Measurements from ENCODE around the gene ELMO1. TPM values are rescaled to one million over a fixed set of nuclear protein-coding genes. Genes with fewer than 3 reads are reported as not detected.

Gene ELMO1
- total RNA-seq, 6 donors from 2014 or later = 51.4 to 204 (median 73.7) TPM

DNA sequence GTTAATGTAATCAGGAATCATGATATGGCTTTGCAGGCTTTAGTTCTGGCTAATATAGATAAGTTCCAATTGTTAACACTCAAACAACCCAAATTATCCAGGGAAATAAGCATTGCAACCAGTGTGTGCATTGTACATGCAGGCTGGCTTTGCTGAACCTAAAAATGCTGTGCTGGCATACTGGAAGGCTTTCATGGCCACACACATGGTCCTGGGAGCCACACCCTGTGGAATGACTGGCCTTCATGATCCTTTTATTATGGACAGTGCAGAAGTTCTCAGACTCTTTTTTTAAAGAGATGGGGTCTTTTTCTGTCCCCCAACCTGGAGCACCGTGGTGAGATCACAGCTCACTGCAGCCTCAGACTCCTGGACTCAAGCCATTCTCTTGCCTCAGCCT is 5.0 kb downstream of the ELMO1 start:
- TF ChIP-seq POLR2AphosphoS5 (IDR thresholded peaks at IDR 0.05) = no peak
- no peak for TF ChIP-seq POLR2A (IDR thresholded peaks at IDR 0.05)
- TF ChIP-seq, protein P1, sequence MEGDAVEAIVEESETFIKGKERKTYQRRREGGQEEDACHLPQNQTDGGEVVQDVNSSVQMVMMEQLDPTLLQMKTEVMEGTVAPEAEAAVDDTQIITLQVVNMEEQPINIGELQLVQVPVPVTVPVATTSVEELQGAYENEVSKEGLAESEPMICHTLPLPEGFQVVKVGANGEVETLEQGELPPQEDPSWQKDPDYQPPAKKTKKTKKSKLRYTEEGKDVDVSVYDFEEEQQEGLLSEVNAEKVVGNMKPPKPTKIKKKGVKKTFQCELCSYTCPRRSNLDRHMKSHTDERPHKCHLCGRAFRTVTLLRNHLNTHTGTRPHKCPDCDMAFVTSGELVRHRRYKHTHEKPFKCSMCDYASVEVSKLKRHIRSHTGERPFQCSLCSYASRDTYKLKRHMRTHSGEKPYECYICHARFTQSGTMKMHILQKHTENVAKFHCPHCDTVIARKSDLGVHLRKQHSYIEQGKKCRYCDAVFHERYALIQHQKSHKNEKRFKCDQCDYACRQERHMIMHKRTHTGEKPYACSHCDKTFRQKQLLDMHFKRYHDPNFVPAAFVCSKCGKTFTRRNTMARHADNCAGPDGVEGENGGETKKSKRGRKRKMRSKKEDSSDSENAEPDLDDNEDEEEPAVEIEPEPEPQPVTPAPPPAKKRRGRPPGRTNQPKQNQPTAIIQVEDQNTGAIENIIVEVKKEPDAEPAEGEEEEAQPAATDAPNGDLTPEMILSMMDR (IDR thresholded peaks at IDR 0.05) = no peak
- TF ChIP-seq EP300 (IDR thresholded peaks at IDR 0.05) = no peak
- H3K4me1 ChIP-seq = peaks cover 40 to 65% (median 41%) of the 10 kb centered on the region in 4 donors
- no peaks in the 10 kb centered on the region for H3K27me3 ChIP-seq
- peak overlapping the region in 1 of 4 donors; percentile 13 for H3K27ac ChIP-seq
- no peaks in the 10 kb centered on the region for H3K36me3 ChIP-seq
- ATAC-seq (ENCODE audit: low FRiP score in 2 of 2) = no peak
- H3K4me3 ChIP-seq = no peak overlapping the region
- DNase-seq = no peak
- H3K9me3 ChIP-seq = no peaks in the 10 kb centered on the region
- 55 to 82% methylated on average over 1 of the region's 1 CpG for WGBS, 2 donors

DNA sequence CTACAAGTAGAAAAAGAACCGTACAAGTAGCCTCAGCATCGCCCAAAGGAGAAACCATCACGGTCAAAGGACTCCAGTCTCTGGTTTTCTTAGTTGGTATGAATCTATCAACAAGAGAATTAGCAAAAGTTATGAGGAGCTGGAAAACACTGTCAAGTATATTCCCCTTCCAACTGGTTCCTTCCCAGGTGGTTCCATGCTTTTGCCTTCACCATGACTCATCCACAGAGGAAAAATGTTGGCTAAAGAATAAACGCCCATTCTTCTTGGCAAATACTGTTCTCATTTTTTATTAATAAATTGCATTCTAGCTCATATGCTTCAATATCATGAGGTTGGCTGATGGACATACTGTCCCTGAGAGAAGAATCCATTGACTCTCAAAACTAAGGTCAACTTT is 6.4 kb downstream of the ELMO1 start:
- TF ChIP-seq, protein P1 (IDR thresholded peaks at IDR 0.05) = no peak
- no peak for TF ChIP-seq POLR2AphosphoS5 (IDR thresholded peaks at IDR 0.05)
- no peak for TF ChIP-seq POLR2A (IDR thresholded peaks at IDR 0.05)
- TF ChIP-seq EP300 (IDR thresholded peaks at IDR 0.05) = no peak
- H3K9me3 ChIP-seq = no peaks in the 10 kb centered on the region
- 77 to 90% methylated on average over 4 of the region's 4 CpGs for WGBS, 2 donors
- peak in 1 of 2 donors; percentile 40 for ATAC-seq (ENCODE audit: low FRiP score in 2 of 2)
- no peak overlapping the region for H3K4me3 ChIP-seq
- H3K27me3 ChIP-seq = no peaks in the 10 kb centered on the region
- H3K36me3 ChIP-seq = no peaks in the 10 kb centered on the region
- H3K4me1 ChIP-seq = peaks cover 32 to 55% (median 41%) of the 10 kb centered on the region in 4 donors
- no peak for DNase-seq
- H3K27ac ChIP-seq = peak overlapping the region; percentile 63 to 84 (median 74)

DNA sequence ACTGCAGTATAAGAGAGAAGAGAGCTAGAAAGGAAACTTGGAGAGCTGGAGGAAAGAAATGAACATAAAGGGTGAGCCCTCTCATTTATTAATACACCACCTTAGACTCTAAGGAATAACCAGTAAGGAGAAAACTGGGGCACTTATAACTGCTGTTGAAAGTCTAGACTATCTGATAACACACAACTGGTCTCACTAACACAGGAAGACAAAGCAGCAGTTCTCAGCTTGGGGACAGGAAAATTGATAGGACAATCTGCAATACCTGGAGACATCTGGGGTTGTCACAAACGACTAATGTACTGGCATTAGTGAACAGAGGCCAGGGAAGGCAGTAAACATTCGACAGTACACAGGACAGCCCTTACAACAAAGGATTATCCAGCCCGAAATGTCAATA is 6.8 kb downstream of the ELMO1 start:
- no peak for TF ChIP-seq POLR2A (IDR thresholded peaks at IDR 0.05)
- TF ChIP-seq EP300 (IDR thresholded peaks at IDR 0.05) = no peak
- TF ChIP-seq, protein P1 (IDR thresholded peaks at IDR 0.05) = no peak
- no peak for TF ChIP-seq POLR2AphosphoS5 (IDR thresholded peaks at IDR 0.05)
- H3K27me3 ChIP-seq = no peaks in the 10 kb centered on the region
- H3K27ac ChIP-seq = peak overlapping the region; percentile 63 to 84 (median 74)
- H3K9me3 ChIP-seq = no peaks in the 10 kb centered on the region
- H3K36me3 ChIP-seq = no peaks in the 10 kb centered on the region
- H3K4me3 ChIP-seq = no peak overlapping the region
- ATAC-seq (ENCODE audit: low FRiP score in 2 of 2) (no peak), DNase-seq (no peak)
- 42 to 55% methylated on average over 3 of the region's 3 CpGs for WGBS, 2 donors
- peaks cover 28 to 50% (median 41%) of the 10 kb centered on the region in 4 donors for H3K4me1 ChIP-seq

DNA sequence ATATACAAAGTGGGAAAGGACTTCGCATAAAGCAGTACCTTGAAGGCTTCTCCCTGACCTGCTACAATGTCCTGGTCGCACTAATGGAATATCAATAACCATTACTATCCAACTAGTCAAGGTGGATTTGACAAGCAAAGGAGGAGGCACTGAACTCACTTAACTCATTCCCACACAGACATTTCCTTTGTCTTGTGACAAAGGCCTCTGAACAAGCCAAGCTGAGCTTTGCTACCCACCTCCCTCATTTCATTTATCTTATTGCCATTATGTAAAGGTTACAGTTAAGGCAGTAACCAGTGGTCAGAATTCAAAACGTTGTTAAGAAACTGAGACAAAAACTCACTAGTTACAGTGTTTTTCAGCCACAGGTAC is 7.3 kb downstream of the ELMO1 start:
- H3K27ac ChIP-seq = peak overlapping the region; percentile 63 to 84 (median 74)

More for the DNA sequence above, 7.3 kb downstream of the ELMO1 start:
- TF ChIP-seq, protein P1 (IDR thresholded peaks at IDR 0.05) = no peak
- TF ChIP-seq EP300 (IDR thresholded peaks at IDR 0.05) = no peak
- TF ChIP-seq POLR2AphosphoS5 (IDR thresholded peaks at IDR 0.05) = no peak
- no peak for TF ChIP-seq POLR2A (IDR thresholded peaks at IDR 0.05)
- Histone ChIP-seq H3K4me3 (no peak overlapping the region), H3K4me1 (peaks cover 24 to 46% (median 41%) of the 10 kb centered on the region in 4 donors), H3K27me3 (no peaks in the 10 kb centered on the region), H3K36me3 (no peaks in the 10 kb centered on the region), H3K9me3 (no peaks in the 10 kb centered on the region)
- DNase-seq (no peak), ATAC-seq (ENCODE audit: low FRiP score in 2 of 2) (no peak)
- WGBS, 2 donors = 56 to 59% methylated on average over 3 of the region's 3 CpGs
